H1 (cell line): ENCODE data around the gene TPPP3.

ENCODE experiments used
- CHD1 ChIP-seq: IDR thresholded peaks from 2 replicates; pipeline ENCODE4 v1.6.1; 2012; ENCODE audit warnings: low read depth, low read length, improper control_type of control experiment
- CHD2 ChIP-seq: IDR thresholded peaks from 2 replicates; pipeline ENCODE4 v1.6.1; 2012; ENCODE audit warnings: low read length, improper control_type of control experiment
- CREB1 ChIP-seq: IDR thresholded peaks from 2 replicates; pipeline ENCODE4 v1.6.1; 2012; ENCODE audit warnings: inconsistent platforms
- CTCF ChIP-seq, 3 experiments: IDR thresholded peaks; 1 replicate in 2 of 3; 2 replicates in 1 of 3; pipeline versions ENCODE4 v1.5.1 to v1.6.1; 2011; ENCODE audit warnings: low read length in 3 of 3, mild to moderate bottlenecking in 3 of 3, inconsistent platforms in 2 of 3, low read depth in 1 of 3, moderate library complexity in 1 of 3; ENCODE audit not compliant: insufficient read depth in 1 of 3; ENCODE audit errors: control extremely low read depth in 1 of 3
- EZH2 ChIP-seq: fragments of 200-600 bp; sonication (generic); IDR thresholded peaks from 2 replicates; pipeline ENCODE4 v1.7.1; 2012; ENCODE audit warnings: low read depth, mild to moderate bottlenecking, moderate library complexity, low read length, inconsistent platforms; ENCODE audit not compliant: severe bottlenecking
- NANOG ChIP-seq: IDR thresholded peaks from 2 replicates; pipeline ENCODE4 v1.6.1; 2011; ENCODE audit warnings: low read length, low read depth, mild to moderate bottlenecking, inconsistent platforms; ENCODE audit not compliant: insufficient read depth, poor library complexity, severe bottlenecking
- PHF8 ChIP-seq: fragments of 200-600 bp; sonication (generic); conservative IDR thresholded peaks from 2 replicates; pipeline ENCODE4 v1.7.1; 2012; ENCODE audit warnings: low read depth, mild to moderate bottlenecking, inconsistent platforms, low read length, moderate library complexity
- POLR2A ChIP-seq, 2 experiments: IDR thresholded peaks; 1 replicate in 1 of 2; 2 replicates in 1 of 2; pipeline ENCODE4 v1.6.1; 2011; ENCODE audit warnings: low read depth in 2 of 2, low read length in 2 of 2, mild to moderate bottlenecking in 2 of 2; ENCODE audit errors: control extremely low read depth in 1 of 2
- POLR2AphosphoS5 ChIP-seq: IDR thresholded peaks from 2 replicates; pipeline ENCODE4 v1.6.1; 2011; ENCODE audit warnings: low read depth, low read length
- RNF2 ChIP-seq: fragments of 200-900, 300-1000 bp; sonication (generic); IDR thresholded peaks from 2 replicates; pipeline ENCODE4 v1.7.1; 2016; ENCODE audit warnings: borderline replicate concordance, low read depth, mild to moderate bottlenecking, antibody characterized with exemption, low read length; ENCODE audit not compliant: poor library complexity, severe bottlenecking; ENCODE audit errors: missing control alignments
- SAP30 ChIP-seq: fragments of 300-600 bp; sonication (generic); IDR thresholded peaks from 2 replicates; pipeline ENCODE4 v1.7.1; 2012; ENCODE audit warnings: low read length, moderate library complexity, mild to moderate bottlenecking, inconsistent platforms; ENCODE audit not compliant: insufficient read depth, insufficient replicate concordance
- TAF1 ChIP-seq: IDR thresholded peaks from 2 replicates; pipeline ENCODE4 v1.6.1; 2011; ENCODE audit warnings: mild to moderate bottlenecking, low read depth, low read length
- TF ChIP-seq, protein P1 (sequence below): fragments of 300-600 bp; sonication (generic); IDR thresholded peaks from 2 replicates; pipeline ENCODE4 v1.7.1; 2012; ENCODE audit warnings: low read length, moderate library complexity, mild to moderate bottlenecking, inconsistent platforms; ENCODE audit not compliant: insufficient replicate concordance

DNA sequence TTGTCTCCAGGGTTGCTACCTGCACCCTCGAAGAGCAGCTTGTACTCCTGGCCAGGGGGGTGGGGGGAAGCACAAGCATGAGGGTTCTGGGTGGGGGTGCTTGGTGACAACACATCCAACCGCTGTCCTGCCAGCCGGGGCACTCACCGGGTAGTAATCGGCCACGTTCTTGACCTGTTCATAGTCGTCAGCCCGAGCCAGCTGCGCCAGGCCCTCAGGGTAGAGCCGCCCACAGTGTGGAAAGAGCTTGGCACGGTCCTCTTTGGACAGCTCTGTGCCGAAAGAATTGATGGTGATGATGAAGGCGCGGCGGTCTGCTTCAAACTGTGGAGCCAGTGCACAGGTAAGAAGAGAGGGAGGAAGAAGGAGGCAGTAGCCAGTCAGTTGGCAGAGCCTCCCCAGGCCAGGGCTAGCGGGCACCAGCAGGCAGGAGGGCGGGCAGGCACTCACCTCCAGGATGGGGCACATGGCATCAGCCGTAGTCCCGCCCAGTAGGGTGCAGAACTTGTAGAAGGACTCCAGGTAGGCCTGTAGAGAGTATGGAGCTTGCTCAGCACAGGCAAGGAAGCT, 45.6 kb upstream of the TPPP3 start:
- TF ChIP-seq PHF8, result no peak
- no peak for TF ChIP-seq POLR2AphosphoS5
- no peak for TF ChIP-seq CTCF (IDR thresholded peaks at IDR 0.05; ENCODE audit: control extremely low read depth in 1 of 3, insufficient read depth in 1 of 3, low read depth in 1 of 3, low read length in 3 of 3)
- TF ChIP-seq EZH2, result no peak
- TF ChIP-seq RNF2, result no peak
- no peak for TF ChIP-seq POLR2A (IDR thresholded peaks at IDR 0.05; ENCODE audit: control extremely low read depth in 1 of 2, low read depth in 2 of 2, low read length in 2 of 2)
- no peak for TF ChIP-seq CHD2
- TF ChIP-seq CHD1, result no peak
- no peak for TF ChIP-seq CREB1
- TF ChIP-seq NANOG, result no peak
- no peak for TF ChIP-seq SAP30
- TF ChIP-seq, protein P1, sequence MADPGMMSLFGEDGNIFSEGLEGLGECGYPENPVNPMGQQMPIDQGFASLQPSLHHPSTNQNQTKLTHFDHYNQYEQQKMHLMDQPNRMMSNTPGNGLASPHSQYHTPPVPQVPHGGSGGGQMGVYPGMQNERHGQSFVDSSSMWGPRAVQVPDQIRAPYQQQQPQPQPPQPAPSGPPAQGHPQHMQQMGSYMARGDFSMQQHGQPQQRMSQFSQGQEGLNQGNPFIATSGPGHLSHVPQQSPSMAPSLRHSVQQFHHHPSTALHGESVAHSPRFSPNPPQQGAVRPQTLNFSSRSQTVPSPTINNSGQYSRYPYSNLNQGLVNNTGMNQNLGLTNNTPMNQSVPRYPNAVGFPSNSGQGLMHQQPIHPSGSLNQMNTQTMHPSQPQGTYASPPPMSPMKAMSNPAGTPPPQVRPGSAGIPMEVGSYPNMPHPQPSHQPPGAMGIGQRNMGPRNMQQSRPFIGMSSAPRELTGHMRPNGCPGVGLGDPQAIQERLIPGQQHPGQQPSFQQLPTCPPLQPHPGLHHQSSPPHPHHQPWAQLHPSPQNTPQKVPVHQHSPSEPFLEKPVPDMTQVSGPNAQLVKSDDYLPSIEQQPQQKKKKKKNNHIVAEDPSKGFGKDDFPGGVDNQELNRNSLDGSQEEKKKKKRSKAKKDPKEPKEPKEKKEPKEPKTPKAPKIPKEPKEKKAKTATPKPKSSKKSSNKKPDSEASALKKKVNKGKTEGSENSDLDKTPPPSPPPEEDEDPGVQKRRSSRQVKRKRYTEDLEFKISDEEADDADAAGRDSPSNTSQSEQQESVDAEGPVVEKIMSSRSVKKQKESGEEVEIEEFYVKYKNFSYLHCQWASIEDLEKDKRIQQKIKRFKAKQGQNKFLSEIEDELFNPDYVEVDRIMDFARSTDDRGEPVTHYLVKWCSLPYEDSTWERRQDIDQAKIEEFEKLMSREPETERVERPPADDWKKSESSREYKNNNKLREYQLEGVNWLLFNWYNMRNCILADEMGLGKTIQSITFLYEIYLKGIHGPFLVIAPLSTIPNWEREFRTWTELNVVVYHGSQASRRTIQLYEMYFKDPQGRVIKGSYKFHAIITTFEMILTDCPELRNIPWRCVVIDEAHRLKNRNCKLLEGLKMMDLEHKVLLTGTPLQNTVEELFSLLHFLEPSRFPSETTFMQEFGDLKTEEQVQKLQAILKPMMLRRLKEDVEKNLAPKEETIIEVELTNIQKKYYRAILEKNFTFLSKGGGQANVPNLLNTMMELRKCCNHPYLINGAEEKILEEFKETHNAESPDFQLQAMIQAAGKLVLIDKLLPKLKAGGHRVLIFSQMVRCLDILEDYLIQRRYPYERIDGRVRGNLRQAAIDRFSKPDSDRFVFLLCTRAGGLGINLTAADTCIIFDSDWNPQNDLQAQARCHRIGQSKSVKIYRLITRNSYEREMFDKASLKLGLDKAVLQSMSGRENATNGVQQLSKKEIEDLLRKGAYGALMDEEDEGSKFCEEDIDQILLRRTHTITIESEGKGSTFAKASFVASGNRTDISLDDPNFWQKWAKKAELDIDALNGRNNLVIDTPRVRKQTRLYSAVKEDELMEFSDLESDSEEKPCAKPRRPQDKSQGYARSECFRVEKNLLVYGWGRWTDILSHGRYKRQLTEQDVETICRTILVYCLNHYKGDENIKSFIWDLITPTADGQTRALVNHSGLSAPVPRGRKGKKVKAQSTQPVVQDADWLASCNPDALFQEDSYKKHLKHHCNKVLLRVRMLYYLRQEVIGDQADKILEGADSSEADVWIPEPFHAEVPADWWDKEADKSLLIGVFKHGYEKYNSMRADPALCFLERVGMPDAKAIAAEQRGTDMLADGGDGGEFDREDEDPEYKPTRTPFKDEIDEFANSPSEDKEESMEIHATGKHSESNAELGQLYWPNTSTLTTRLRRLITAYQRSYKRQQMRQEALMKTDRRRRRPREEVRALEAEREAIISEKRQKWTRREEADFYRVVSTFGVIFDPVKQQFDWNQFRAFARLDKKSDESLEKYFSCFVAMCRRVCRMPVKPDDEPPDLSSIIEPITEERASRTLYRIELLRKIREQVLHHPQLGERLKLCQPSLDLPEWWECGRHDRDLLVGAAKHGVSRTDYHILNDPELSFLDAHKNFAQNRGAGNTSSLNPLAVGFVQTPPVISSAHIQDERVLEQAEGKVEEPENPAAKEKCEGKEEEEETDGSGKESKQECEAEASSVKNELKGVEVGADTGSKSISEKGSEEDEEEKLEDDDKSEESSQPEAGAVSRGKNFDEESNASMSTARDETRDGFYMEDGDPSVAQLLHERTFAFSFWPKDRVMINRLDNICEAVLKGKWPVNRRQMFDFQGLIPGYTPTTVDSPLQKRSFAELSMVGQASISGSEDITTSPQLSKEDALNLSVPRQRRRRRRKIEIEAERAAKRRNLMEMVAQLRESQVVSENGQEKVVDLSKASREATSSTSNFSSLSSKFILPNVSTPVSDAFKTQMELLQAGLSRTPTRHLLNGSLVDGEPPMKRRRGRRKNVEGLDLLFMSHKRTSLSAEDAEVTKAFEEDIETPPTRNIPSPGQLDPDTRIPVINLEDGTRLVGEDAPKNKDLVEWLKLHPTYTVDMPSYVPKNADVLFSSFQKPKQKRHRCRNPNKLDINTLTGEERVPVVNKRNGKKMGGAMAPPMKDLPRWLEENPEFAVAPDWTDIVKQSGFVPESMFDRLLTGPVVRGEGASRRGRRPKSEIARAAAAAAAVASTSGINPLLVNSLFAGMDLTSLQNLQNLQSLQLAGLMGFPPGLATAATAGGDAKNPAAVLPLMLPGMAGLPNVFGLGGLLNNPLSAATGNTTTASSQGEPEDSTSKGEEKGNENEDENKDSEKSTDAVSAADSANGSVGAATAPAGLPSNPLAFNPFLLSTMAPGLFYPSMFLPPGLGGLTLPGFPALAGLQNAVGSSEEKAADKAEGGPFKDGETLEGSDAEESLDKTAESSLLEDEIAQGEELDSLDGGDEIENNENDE, result no peak
- no peak for TF ChIP-seq TAF1
